ENCODE results near the gene DUXB.

DNA sequence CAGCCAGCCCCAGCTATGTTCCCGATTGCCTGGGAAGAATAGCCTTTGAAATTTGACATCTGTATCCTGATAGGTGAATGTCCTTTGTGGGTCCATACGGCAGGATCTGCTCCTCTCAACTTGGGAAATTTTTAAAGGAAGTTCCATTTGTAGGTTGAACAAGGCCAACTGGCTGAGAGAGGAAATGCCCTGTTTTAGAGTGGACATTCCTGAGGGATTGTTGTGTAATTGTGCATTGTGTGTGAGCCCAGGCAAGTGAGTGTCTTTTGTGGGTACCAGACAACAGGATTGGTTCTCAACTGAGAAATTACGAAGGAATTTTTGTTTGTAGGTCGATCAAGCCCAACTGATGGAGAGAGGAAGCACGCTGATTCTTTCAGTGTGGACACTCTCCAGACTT, 21.9 kb downstream of the DUXB start:
- TF ChIP-seq, protein P1, sequence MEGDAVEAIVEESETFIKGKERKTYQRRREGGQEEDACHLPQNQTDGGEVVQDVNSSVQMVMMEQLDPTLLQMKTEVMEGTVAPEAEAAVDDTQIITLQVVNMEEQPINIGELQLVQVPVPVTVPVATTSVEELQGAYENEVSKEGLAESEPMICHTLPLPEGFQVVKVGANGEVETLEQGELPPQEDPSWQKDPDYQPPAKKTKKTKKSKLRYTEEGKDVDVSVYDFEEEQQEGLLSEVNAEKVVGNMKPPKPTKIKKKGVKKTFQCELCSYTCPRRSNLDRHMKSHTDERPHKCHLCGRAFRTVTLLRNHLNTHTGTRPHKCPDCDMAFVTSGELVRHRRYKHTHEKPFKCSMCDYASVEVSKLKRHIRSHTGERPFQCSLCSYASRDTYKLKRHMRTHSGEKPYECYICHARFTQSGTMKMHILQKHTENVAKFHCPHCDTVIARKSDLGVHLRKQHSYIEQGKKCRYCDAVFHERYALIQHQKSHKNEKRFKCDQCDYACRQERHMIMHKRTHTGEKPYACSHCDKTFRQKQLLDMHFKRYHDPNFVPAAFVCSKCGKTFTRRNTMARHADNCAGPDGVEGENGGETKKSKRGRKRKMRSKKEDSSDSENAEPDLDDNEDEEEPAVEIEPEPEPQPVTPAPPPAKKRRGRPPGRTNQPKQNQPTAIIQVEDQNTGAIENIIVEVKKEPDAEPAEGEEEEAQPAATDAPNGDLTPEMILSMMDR (IDR thresholded peaks at IDR 0.05): no peak
- no peak for TF ChIP-seq EP300 (IDR thresholded peaks at IDR 0.05)
- TF ChIP-seq POLR2AphosphoS5 (IDR thresholded peaks at IDR 0.05): no peak

Data from stomach (tissue), 4 donors.